Parathyroid adenoma (tissue), 2 donors: ENCODE measurements around the gene PPP3CB.

Experiments used
- H2AFZ ChIP-seq: fragments of 300-600 bp; sonication (generic); one replicate; pipeline ENCODE4 v1.7.0; 2017; ENCODE audit warnings: antibody characterized with exemption, mild to moderate bottlenecking
- H3K27ac ChIP-seq: fragments of 300-600 bp; sonication (generic); one replicate; pipeline ENCODE4 v1.7.0; 2017
- H3K27me3 ChIP-seq: fragments of 300-600 bp; sonication (generic); one replicate; pipeline ENCODE4 v1.7.0; 2017; ENCODE audit warnings: low read length; ENCODE audit not compliant: control insufficient read depth, insufficient read depth
- H3K36me3 ChIP-seq: fragments of 300-600 bp; sonication (generic); one replicate; pipeline ENCODE4 v1.7.0; 2017; ENCODE audit warnings: low read length; ENCODE audit not compliant: control insufficient read depth, insufficient read depth
- H3K4me1 ChIP-seq: fragments of 300-600 bp; sonication (generic); one replicate; pipeline ENCODE4 v1.7.0; 2017; ENCODE audit warnings: control low read depth
- H3K4me2 ChIP-seq: fragments of 300-600 bp; sonication (generic); one replicate; pipeline ENCODE4 v1.7.0; 2017; ENCODE audit warnings: low read length
- H3K4me3 ChIP-seq: fragments of 300-600 bp; sonication (generic); one replicate; pipeline ENCODE4 v1.7.0; 2017; ENCODE audit warnings: low read depth, low read length
- H3K79me2 ChIP-seq: fragments of 300-600 bp; sonication (generic); one replicate; pipeline ENCODE4 v1.7.0; 2017; ENCODE audit warnings: control low read depth
- H3K9ac ChIP-seq: fragments of 300-600 bp; sonication (generic); one replicate; pipeline ENCODE4 v1.7.0; 2017; ENCODE audit warnings: mild to moderate bottlenecking
- H3K9me3 ChIP-seq: fragments of 300-600 bp; sonication (generic); one replicate; pipeline ENCODE4 v1.7.0; 2017; ENCODE audit warnings: low read length; ENCODE audit not compliant: control insufficient read depth
- TF ChIP-seq, protein P1 (sequence below): fragments of 300-600 bp; sonication (generic); IDR thresholded peaks from one replicate; pipeline ENCODE4 v1.7.0; 2017; ENCODE audit warnings: antibody characterized with exemption, mild to moderate bottlenecking
- donor health status: primary hyperparathyroidism.

PPP3CB gene

DNA sequence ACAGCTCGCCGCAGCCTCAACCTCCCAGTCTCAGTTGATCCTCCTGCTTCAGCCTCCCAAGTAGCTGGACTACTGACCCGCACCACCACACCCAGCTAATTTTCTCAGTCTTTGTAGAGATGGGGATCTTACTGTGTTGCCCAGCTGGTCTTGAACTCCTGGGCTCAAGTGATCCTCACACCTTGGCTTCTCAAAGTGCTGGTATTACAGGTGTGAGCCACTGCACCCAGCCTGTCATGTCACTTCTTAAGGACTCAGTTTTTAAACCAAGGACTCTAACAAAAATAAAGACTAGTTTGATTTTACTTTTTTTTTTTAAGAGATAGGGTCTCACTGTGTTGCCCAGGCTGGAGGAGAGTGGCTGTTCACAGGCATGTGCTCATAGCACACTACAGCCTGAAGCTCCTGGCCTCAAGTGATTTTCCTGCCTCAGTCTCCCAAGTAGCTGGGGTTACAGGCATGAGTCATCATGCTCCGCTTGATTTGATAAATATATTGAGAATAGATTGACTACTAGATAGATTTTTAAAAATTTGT is 16.5 kb upstream of the PPP3CB start:
- no peak overlapping the region for H2AFZ ChIP-seq
- TF ChIP-seq, protein P1, sequence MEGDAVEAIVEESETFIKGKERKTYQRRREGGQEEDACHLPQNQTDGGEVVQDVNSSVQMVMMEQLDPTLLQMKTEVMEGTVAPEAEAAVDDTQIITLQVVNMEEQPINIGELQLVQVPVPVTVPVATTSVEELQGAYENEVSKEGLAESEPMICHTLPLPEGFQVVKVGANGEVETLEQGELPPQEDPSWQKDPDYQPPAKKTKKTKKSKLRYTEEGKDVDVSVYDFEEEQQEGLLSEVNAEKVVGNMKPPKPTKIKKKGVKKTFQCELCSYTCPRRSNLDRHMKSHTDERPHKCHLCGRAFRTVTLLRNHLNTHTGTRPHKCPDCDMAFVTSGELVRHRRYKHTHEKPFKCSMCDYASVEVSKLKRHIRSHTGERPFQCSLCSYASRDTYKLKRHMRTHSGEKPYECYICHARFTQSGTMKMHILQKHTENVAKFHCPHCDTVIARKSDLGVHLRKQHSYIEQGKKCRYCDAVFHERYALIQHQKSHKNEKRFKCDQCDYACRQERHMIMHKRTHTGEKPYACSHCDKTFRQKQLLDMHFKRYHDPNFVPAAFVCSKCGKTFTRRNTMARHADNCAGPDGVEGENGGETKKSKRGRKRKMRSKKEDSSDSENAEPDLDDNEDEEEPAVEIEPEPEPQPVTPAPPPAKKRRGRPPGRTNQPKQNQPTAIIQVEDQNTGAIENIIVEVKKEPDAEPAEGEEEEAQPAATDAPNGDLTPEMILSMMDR: no peak
- H3K9ac ChIP-seq: no peak overlapping the region
- H3K4me3 ChIP-seq: no peak overlapping the region
- no peaks in the 10 kb centered on the region for H3K4me1 ChIP-seq
- H3K27me3 ChIP-seq: no peaks in the 10 kb centered on the region
- no peak overlapping the region for H3K4me2 ChIP-seq
- no peaks in the 10 kb centered on the region for H3K79me2 ChIP-seq
- H3K27ac ChIP-seq: no peak overlapping the region
- no peaks in the 10 kb centered on the region for H3K36me3 ChIP-seq
- no peaks in the 10 kb centered on the region for H3K9me3 ChIP-seq

DNA sequence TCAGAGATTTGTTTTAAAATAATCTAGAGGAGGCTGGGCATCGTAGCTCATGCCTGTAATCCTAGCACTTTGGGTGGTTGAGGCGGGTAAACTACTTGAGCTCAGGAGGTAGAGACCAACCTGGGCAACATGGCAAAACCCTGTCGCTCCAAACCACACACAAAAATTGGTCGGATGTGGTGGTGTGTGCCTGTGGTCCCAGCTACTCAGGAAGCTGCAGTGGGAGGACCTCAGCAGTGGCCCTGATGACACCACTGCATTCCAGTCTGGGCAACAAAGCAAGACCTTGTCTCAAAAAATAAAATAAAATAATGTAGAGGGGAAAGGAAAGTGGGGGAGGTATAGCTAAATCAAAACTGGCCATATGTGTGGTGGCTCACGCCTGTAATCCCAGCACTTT is 13.9 kb upstream of the PPP3CB start:
- TF ChIP-seq, protein P1: no peak
- no peaks in the 10 kb centered on the region for H3K27me3 ChIP-seq
- H3K4me2 ChIP-seq: no peak overlapping the region
- H3K4me3 ChIP-seq: no peak overlapping the region
- H3K27ac ChIP-seq: no peak overlapping the region
- no peaks in the 10 kb centered on the region for H3K36me3 ChIP-seq
- H3K9ac ChIP-seq: no peak overlapping the region
- H3K4me1 ChIP-seq: no peaks in the 10 kb centered on the region
- no peaks in the 10 kb centered on the region for H3K9me3 ChIP-seq
- no peaks in the 10 kb centered on the region for H3K79me2 ChIP-seq
- H2AFZ ChIP-seq: no peak overlapping the region

DNA sequence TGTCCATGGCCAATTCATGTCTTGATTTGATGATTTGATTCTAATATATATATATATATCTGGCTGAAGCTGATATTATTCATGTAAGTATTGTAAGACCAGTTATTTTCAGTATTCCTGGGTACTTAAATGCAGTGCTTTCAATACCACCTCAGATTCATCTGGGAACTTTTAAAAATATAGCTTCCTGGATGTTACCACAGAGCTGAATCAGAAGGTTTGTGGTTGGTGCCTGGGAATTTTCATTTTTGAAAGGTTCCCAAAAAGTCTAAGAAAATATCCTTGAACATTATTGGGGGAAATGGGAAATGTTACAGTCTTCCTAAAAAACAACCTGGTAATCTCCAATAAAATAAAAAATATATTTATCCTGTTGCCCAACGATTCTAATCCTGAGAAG is 10.7 kb upstream of the PPP3CB start:
- no peaks in the 10 kb centered on the region for H3K27me3 ChIP-seq
- H3K9ac ChIP-seq: no peak overlapping the region
- H3K4me1 ChIP-seq: no peaks in the 10 kb centered on the region
- no peak overlapping the region for H2AFZ ChIP-seq
- H3K9me3 ChIP-seq: no peaks in the 10 kb centered on the region
- no peak overlapping the region for H3K4me3 ChIP-seq
- TF ChIP-seq, protein P1: no peak
- H3K79me2 ChIP-seq: no peaks in the 10 kb centered on the region
- H3K4me2 ChIP-seq: no peak overlapping the region
- no peaks in the 10 kb centered on the region for H3K36me3 ChIP-seq
- H3K27ac ChIP-seq: no peak overlapping the region

DNA sequence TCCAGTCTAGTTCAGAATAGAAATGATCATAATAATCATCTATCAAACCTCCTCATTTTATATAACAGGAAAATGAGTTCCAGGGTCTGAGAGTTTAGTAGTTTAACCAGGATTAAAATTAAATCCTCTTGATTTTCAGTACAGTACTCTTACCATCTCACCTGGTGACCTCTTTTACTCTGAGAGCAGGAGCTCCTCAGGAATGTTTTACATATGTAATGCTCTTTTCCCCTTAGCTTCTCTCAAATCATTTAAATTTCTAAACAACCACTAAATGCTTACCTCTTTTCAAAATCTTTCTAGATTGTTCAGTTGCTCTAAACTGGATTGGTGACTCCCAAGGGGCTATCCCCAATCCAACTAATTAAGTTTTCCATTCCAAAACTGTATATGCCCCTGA is 10.2 kb upstream of the PPP3CB start:
- H3K4me3 ChIP-seq: no peak overlapping the region
- TF ChIP-seq, protein P1: no peak
- no peak overlapping the region for H2AFZ ChIP-seq
- H3K4me2 ChIP-seq: no peak overlapping the region
- no peak overlapping the region for H3K27ac ChIP-seq
- H3K27me3 ChIP-seq: no peaks in the 10 kb centered on the region
- no peaks in the 10 kb centered on the region for H3K9me3 ChIP-seq
- H3K4me1 ChIP-seq: no peaks in the 10 kb centered on the region
- no peak overlapping the region for H3K9ac ChIP-seq
- no peaks in the 10 kb centered on the region for H3K79me2 ChIP-seq
- H3K36me3 ChIP-seq: no peaks in the 10 kb centered on the region

DNA sequence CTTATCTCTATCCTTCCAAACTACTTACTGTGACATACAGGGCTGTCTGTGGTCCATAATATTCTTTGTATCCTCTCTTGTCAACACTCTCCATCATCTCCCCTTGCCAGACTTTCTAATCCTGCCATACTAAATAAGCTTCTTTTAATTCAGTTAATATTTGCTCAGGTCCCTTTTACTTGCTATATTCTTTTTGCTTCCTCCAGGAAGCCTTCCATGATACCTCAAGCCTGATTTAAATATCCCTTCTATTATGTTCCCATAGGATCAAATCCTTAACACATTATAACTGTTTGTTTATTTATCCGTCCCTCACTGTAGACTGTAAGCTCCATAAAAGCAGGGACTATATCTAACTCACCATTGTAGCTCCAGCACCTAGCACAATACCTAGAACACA is 7.2 kb upstream of the PPP3CB start:
- Histone ChIP-seq H2AFZ (no peak overlapping the region), H3K79me2 (no peaks in the 10 kb centered on the region), H3K9me3 (no peaks in the 10 kb centered on the region), H3K4me2 (no peak overlapping the region), H3K4me1 (no peaks in the 10 kb centered on the region), H3K9ac (no peak overlapping the region), H3K4me3 (no peak overlapping the region), H3K27ac (no peak overlapping the region), H3K27me3 (no peaks in the 10 kb centered on the region), H3K36me3 (no peaks in the 10 kb centered on the region)
- TF ChIP-seq, protein P1: no peak
